HL-60 (cell line): ENCODE data around the gene PGAP6.

ENCODE experiments used
- POLR2AphosphoS5 ChIP-seq: IDR thresholded peaks from 2 replicates; pipeline ENCODE4 v1.6.1; 2012; ENCODE audit warnings: low read depth
- SPI1 ChIP-seq: IDR thresholded peaks from 2 replicates; pipeline ENCODE4 v1.6.1; 2012; ENCODE audit warnings: low read depth, mild to moderate bottlenecking, borderline replicate concordance
- TF ChIP-seq, protein P1 (sequence below): IDR thresholded peaks from one replicate; pipeline ENCODE4 v1.5.1; 2011; ENCODE audit warnings: low read length, control low read depth, inconsistent platforms; ENCODE audit not compliant: insufficient read depth
- TF ChIP-seq, protein P2 (sequence below): IDR thresholded peaks from 2 replicates; pipeline ENCODE4 v1.6.1; 2012; ENCODE audit warnings: low read depth; ENCODE audit not compliant: insufficient replicate concordance

DNA sequence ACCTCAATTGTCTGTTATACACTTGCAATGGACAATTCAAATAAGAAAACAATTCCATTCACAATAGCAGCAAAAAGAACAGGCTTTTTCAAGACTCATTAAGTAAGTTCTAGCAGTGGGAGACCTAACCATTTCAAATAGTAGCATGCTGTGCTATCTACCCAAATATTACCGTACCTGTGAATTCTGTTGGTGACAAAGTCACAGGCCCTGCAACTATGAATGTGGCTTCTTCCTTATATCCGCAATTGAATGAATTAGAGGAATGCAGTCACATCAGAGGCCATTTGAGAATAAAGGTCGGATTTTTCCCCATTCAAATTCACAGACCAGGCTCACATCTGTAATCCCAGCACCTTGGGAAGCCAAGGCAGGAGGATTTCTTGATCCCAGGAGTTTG is 14.4 kb upstream of the PGAP6 start:
- TF ChIP-seq POLR2AphosphoS5, result no peak
- no peak for TF ChIP-seq SPI1
- TF ChIP-seq, protein P1, sequence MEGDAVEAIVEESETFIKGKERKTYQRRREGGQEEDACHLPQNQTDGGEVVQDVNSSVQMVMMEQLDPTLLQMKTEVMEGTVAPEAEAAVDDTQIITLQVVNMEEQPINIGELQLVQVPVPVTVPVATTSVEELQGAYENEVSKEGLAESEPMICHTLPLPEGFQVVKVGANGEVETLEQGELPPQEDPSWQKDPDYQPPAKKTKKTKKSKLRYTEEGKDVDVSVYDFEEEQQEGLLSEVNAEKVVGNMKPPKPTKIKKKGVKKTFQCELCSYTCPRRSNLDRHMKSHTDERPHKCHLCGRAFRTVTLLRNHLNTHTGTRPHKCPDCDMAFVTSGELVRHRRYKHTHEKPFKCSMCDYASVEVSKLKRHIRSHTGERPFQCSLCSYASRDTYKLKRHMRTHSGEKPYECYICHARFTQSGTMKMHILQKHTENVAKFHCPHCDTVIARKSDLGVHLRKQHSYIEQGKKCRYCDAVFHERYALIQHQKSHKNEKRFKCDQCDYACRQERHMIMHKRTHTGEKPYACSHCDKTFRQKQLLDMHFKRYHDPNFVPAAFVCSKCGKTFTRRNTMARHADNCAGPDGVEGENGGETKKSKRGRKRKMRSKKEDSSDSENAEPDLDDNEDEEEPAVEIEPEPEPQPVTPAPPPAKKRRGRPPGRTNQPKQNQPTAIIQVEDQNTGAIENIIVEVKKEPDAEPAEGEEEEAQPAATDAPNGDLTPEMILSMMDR, result no peak
- TF ChIP-seq, protein P2, sequence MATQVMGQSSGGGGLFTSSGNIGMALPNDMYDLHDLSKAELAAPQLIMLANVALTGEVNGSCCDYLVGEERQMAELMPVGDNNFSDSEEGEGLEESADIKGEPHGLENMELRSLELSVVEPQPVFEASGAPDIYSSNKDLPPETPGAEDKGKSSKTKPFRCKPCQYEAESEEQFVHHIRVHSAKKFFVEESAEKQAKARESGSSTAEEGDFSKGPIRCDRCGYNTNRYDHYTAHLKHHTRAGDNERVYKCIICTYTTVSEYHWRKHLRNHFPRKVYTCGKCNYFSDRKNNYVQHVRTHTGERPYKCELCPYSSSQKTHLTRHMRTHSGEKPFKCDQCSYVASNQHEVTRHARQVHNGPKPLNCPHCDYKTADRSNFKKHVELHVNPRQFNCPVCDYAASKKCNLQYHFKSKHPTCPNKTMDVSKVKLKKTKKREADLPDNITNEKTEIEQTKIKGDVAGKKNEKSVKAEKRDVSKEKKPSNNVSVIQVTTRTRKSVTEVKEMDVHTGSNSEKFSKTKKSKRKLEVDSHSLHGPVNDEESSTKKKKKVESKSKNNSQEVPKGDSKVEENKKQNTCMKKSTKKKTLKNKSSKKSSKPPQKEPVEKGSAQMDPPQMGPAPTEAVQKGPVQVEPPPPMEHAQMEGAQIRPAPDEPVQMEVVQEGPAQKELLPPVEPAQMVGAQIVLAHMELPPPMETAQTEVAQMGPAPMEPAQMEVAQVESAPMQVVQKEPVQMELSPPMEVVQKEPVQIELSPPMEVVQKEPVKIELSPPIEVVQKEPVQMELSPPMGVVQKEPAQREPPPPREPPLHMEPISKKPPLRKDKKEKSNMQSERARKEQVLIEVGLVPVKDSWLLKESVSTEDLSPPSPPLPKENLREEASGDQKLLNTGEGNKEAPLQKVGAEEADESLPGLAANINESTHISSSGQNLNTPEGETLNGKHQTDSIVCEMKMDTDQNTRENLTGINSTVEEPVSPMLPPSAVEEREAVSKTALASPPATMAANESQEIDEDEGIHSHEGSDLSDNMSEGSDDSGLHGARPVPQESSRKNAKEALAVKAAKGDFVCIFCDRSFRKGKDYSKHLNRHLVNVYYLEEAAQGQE, result no peak
